Measurements from ENCODE around the gene STAT2.
"Not testable (repeated sequence)": the region's sequence is repeated elsewhere in the genome, so short reads cannot be mapped to it uniquely, and the experiment has no call there.

GRCh38 chr12:56321610-56322009 lies 38.3 kb downstream of the STAT2 start:
- not testable (repeated sequence) for TF ChIP-seq FOXM1 (IDR thresholded peaks at IDR 0.05; ENCODE audit: borderline replicate concordance); NFRKB (IDR thresholded peaks at IDR 0.05)

All from HEK293T (cell line).